H1 (cell line): ENCODE data around the gene PVALB. TPM values are rescaled to one million over a fixed set of nuclear protein-coding genes. Genes with fewer than 3 reads are reported as not detected.

Experiments used
- CTCF ChIA-PET: fragments of 300-600 bp; sonication (Branson Sonifier 250); formaldehyde crosslinking; loops from one replicate; lab custom pipeline; 2021; ENCODE audit not compliant: partially characterized antibody; lab: Charles Lee
- POLR2A ChIA-PET: fragments of 300-600 bp; sonication (Branson Sonifier 250); formaldehyde crosslinking; loops from one replicate; lab custom pipeline; 2021; ENCODE audit warnings: inconsistent platforms; ENCODE audit not compliant: partially characterized antibody; lab: Charles Lee
- DNase-seq, 2 experiments: peaks; one replicate each; pipeline versions ENCODE4 v3.0.0 to v3.0.0-alpha.2; 2010 to 2022; ENCODE audit warnings: low spot score in 2 of 2, low read depth in 1 of 2, mixed read lengths in 1 of 2
- FAIRE-seq: peaks from 2 replicates; lab custom pipeline; 2011; peaks lifted over from hg19 to GRCh38; lab: Jason Lieb, UNC
- H2AFZ ChIP-seq: 2 replicates; pipeline ENCODE4 v1.8.1; 2012; ENCODE audit warnings: low read length, inconsistent platforms
- H2AK5ac ChIP-seq: 2 replicates; pipeline ENCODE4 v1.6.1; 2013; ENCODE audit warnings: low read depth, low read length
- H2BK120ac ChIP-seq: replicated peaks from 2 replicates; pipeline ENCODE3; 2013; ENCODE audit warnings: low read depth, low read length, inconsistent platforms
- H2BK12ac ChIP-seq: 2 replicates; pipeline ENCODE4 v1.6.1; 2013; ENCODE audit warnings: low read depth, low read length
- H2BK15ac ChIP-seq: 2 replicates; pipeline ENCODE4 v1.6.1; 2013; ENCODE audit warnings: low read length
- H2BK20ac ChIP-seq: 2 replicates; pipeline ENCODE4 v1.6.1; 2013; ENCODE audit warnings: low read length
- H2BK5ac ChIP-seq: 2 replicates; pipeline ENCODE4 v1.6.1; 2013; ENCODE audit warnings: low read depth, low read length
- H3K14ac ChIP-seq: 2 replicates; pipeline ENCODE4 v1.6.1; 2013; ENCODE audit warnings: inconsistent platforms; ENCODE audit not compliant: insufficient read length
- H3K18ac ChIP-seq: 2 replicates; pipeline ENCODE4 v1.6.1; 2013; ENCODE audit warnings: low read length; ENCODE audit errors: extremely low read depth
- H3K23ac ChIP-seq: 2 replicates; pipeline ENCODE4 v1.6.1; 2013; ENCODE audit warnings: inconsistent platforms; ENCODE audit not compliant: insufficient read length
- H3K23me2 ChIP-seq: 2 replicates; pipeline ENCODE4 v1.6.1; 2013; ENCODE audit warnings: low read depth, low read length
- H3K27ac ChIP-seq: 2 replicates; pipeline ENCODE4 v1.6.1; 2011; ENCODE audit warnings: low read depth, low read length, inconsistent platforms
- H3K27me3 ChIP-seq, 4 experiments: replicated peaks in 1 of 4; 1 replicate in 1 of 4; 2 replicates in 3 of 4; pipeline versions ENCODE4 v1.6.1 to v1.8.1; 2011 to 2013; ENCODE audit warnings: low read length in 3 of 4, mild to moderate bottlenecking in 3 of 4, inconsistent platforms in 2 of 4, mixed read lengths in 2 of 4, moderate library complexity in 1 of 4; ENCODE audit not compliant: control insufficient read depth in 3 of 4, insufficient read depth in 3 of 4; ENCODE audit errors: extremely low read depth in 1 of 4
- H3K36me3 ChIP-seq, 4 experiments: 2 replicates each; pipeline versions ENCODE4 v1.6.1 to v1.8.1; 2011 to 2013; ENCODE audit warnings: mild to moderate bottlenecking in 4 of 4, low read length in 3 of 4, moderate library complexity in 2 of 4, control low read depth in 1 of 4, inconsistent platforms in 1 of 4; ENCODE audit not compliant: insufficient read depth in 4 of 4, control insufficient read depth in 2 of 4
- H3K4ac ChIP-seq: replicated peaks from 2 replicates; pipeline ENCODE3; 2013; ENCODE audit warnings: low read length, low read depth, mixed read lengths, inconsistent platforms; ENCODE audit not compliant: insufficient read length
- H3K4me1 ChIP-seq, 4 experiments: replicated peaks in 1 of 4; 1 replicate in 1 of 4; 2 replicates in 3 of 4; pipeline versions ENCODE4 v1.6.1 to v1.8.1; 2011 to 2013; ENCODE audit warnings: low read length in 3 of 4, inconsistent platforms in 2 of 4, mixed read lengths in 1 of 4; ENCODE audit not compliant: insufficient read depth in 4 of 4, control insufficient read depth in 3 of 4
- H3K4me2 ChIP-seq, 2 experiments: 2 replicates each; pipeline versions ENCODE4 v1.6.1 to v1.8.1; 2011 to 2013; ENCODE audit warnings: low read depth in 2 of 2, low read length in 2 of 2, control low read depth in 1 of 2, inconsistent platforms in 1 of 2, mild to moderate bottlenecking in 1 of 2; ENCODE audit not compliant: insufficient read depth in 1 of 2
- H3K4me3 ChIP-seq, 4 experiments: fragments of 200-600, 300-600 bp in 1 of 4; sonication (generic), shearing (Covaris generic), sonication (Bioruptor Twin) in 1 of 4; 2 replicates each; pipeline versions ENCODE4 v1.5.1 to v1.8.1; 2011 to 2016; ENCODE audit warnings: low read length in 4 of 4, low read depth in 3 of 4, control low read depth in 2 of 4, inconsistent platforms in 2 of 4, mild to moderate bottlenecking in 2 of 4, mixed read lengths in 1 of 4, moderate library complexity in 1 of 4; ENCODE audit not compliant: insufficient read depth in 2 of 4; ENCODE audit errors: extremely low read depth in 1 of 4
- H3K56ac ChIP-seq: replicated peaks from 2 replicates; pipeline ENCODE3; 2013; ENCODE audit warnings: low read depth, mild to moderate bottlenecking, mixed read lengths, low read length, inconsistent platforms; ENCODE audit not compliant: insufficient read length
- H3K79me1 ChIP-seq: 2 replicates; pipeline ENCODE4 v1.6.1; 2013; ENCODE audit warnings: low read depth, low read length, control low read depth
- H3K79me2 ChIP-seq, 2 experiments: 2 replicates each; pipeline versions ENCODE4 v1.6.1 to v1.8.1; 2012 to 2013; ENCODE audit warnings: low read length in 2 of 2, mild to moderate bottlenecking in 2 of 2, inconsistent platforms in 1 of 2; ENCODE audit not compliant: insufficient read depth in 2 of 2, control insufficient read depth in 1 of 2
- H3K9ac ChIP-seq, 4 experiments: replicated peaks in 1 of 4; 1 replicate in 1 of 4; 2 replicates in 3 of 4; pipeline versions ENCODE4 v1.6.1 to v1.8.1; 2011 to 2013; ENCODE audit warnings: low read depth in 3 of 4, low read length in 3 of 4, control low read depth in 2 of 4, mild to moderate bottlenecking in 2 of 4, moderate library complexity in 2 of 4, inconsistent platforms in 1 of 4; ENCODE audit errors: extremely low read depth in 1 of 4
- H3K9me3 ChIP-seq, 2 experiments: 2 replicates each; pipeline versions ENCODE4 v1.6.1 to v1.8.1; 2012 to 2013; ENCODE audit warnings: mild to moderate bottlenecking in 2 of 2, moderate library complexity in 2 of 2, control low read depth in 1 of 2, inconsistent platforms in 1 of 2, low read depth in 1 of 2, low read length in 1 of 2, mixed read lengths in 1 of 2; ENCODE audit not compliant: insufficient read depth in 2 of 2
- H4K20me1 ChIP-seq, 2 experiments: replicated peaks in 1 of 2; 2 replicates each; pipeline versions ENCODE3 to v1.8.1; 2011 to 2013; ENCODE audit warnings: inconsistent platforms in 2 of 2, low read length in 2 of 2, mild to moderate bottlenecking in 1 of 2; ENCODE audit not compliant: insufficient read depth in 2 of 2, control insufficient read depth in 1 of 2
- H4K5ac ChIP-seq: 2 replicates; pipeline ENCODE4 v1.6.1; 2013; ENCODE audit warnings: low read length, low read depth, mixed read lengths, inconsistent platforms; ENCODE audit not compliant: insufficient read length
- H4K8ac ChIP-seq: 2 replicates; pipeline ENCODE4 v1.8.0; 2013; ENCODE audit warnings: mild to moderate bottlenecking, moderate library complexity, low read length, inconsistent platforms; ENCODE audit not compliant: insufficient read depth; ENCODE audit errors: extremely low read depth
- H4K91ac ChIP-seq: replicated peaks from 2 replicates; pipeline ENCODE3; 2013; ENCODE audit warnings: low read length, mixed read lengths, inconsistent platforms; ENCODE audit not compliant: insufficient read length
- CBX5 ChIP-seq: fragments of 300-800, 300-1000 bp; sonication (generic); IDR thresholded peaks from 2 replicates; pipeline ENCODE4 v1.7.1; 2016; ENCODE audit warnings: antibody characterized with exemption, low read length, low read depth
- SIRT6 ChIP-seq: IDR thresholded peaks from one replicate; pipeline ENCODE4 v1.7.1; 2012; ENCODE audit warnings: low read length, inconsistent platforms
- TBP ChIP-seq: IDR thresholded peaks from 2 replicates; pipeline ENCODE4 v1.6.1; 2011; ENCODE audit warnings: low read depth, low read length, improper control_type of control experiment
- WGBS, 2 experiments: shearing (Covaris generic) in 1 of 2; methylation state at CpG; one replicate each; pipeline versions ENCODE4 v1.1.6 to v1.1.7; 2013 to 2015; ENCODE audit warnings: low lambda C conversion rate in 2 of 2, mixed read lengths in 2 of 2, inconsistent platforms in 1 of 2, low coverage in 1 of 2, missing lambda C conversion rate in 1 of 2; ENCODE audit not compliant: insufficient replicate concordance in 2 of 2, insufficient coverage in 1 of 2, insufficient read length in 1 of 2; ENCODE audit errors: extremely low coverage in 1 of 2, missing lambda C conversion rate in 1 of 2; 5-methylcytosine and 5-hydroxymethylcytosine counted together
- polyA plus RNA-seq, 7 experiments: library from polyadenylated mRNA; depleted of rRNA in 3 of 7; stranded (reverse) in 5 of 7; unstranded in 2 of 7; fragments of >200 nt in 5 of 7; fragments of 200-250 nt in 2 of 7; gene quantifications; 1 replicate in 5 of 7; 2 replicates in 1 of 7; 4 replicates in 1 of 7; pipeline versions ENCODE4 v1.2.1 to v1.2.3, GENCODE V29; 2011 to 2013; ENCODE audit warnings: missing spikeins in 2 of 7, mixed read lengths in 2 of 7
- total RNA-seq: library from RNA; stranded (reverse); fragmentation: NEBNext Ultra II Directional; extraction: Animal tissue kit (Norgen Biotek cat#: 25700); gene quantifications from 2 replicates; pipeline ENCODE4 v1.2.1, GENCODE V29; 2021
- TF ChIP-seq, protein P1 (sequence below), 3 experiments: IDR thresholded peaks; 1 replicate in 2 of 3; 2 replicates in 1 of 3; pipeline versions ENCODE4 v1.5.1 to v1.6.1; 2011; ENCODE audit warnings: low read length in 3 of 3, mild to moderate bottlenecking in 3 of 3, inconsistent platforms in 2 of 3, low read depth in 1 of 3, moderate library complexity in 1 of 3; ENCODE audit not compliant: insufficient read depth in 1 of 3; ENCODE audit errors: control extremely low read depth in 1 of 3

The PVALB gene
- total and polyA plus RNA-seq, 2 of the 8 experiments (the other 6 are each of a cell fraction or from before 2014, with no cell fraction given), result 1.7 to 5.4 TPM

DNA sequence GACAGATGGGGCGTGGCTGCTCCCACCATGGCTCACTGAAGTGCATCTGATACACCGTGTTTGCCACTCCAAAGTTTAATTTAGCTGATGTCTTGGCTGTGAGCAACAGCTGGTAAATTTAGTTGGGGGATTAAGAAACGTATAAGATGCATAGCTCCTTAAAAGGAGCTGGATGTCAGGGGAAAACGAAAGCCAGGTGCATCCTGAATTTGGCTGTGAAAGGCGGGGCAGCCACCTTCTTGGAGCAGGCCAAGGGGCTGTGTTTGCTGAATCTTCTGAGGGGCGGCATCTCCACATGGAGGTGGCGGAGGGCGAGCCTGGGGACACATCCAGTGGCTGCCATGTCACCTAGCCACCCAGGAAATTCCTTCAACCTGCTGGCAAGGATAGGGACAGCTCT lies 23.3 kb upstream of the PVALB start:
- Histone ChIP-seq H3K23ac (no peak overlapping the region), H3K23me2 (peaks cover 3% of the 10 kb centered on the region; the same call in 1 of the 2 replicates), H3K79me2 (no peaks in the 10 kb centered on the region), H3K4me1 (no peaks in the 10 kb centered on the region), H3K9ac (no peak overlapping the region), H2BK15ac (no peak overlapping the region), H2BK120ac (no peak overlapping the region), H2AK5ac (no peak overlapping the region), H3K27me3 (no peaks in the 10 kb centered on the region), H3K4ac (no peak overlapping the region), H4K20me1 (no peaks in the 10 kb centered on the region), H3K27ac (no peak overlapping the region), H3K4me3 (no peak overlapping the region), H4K91ac (no peak overlapping the region), H2BK12ac (no peak overlapping the region), H2AFZ (no peak overlapping the region), H4K8ac (no peak overlapping the region), H2BK20ac (no peak overlapping the region), H3K14ac (no peak overlapping the region), H3K79me1 (no peaks in the 10 kb centered on the region), H3K36me3 (no peaks in the 10 kb centered on the region), H3K18ac (no peak overlapping the region), H3K4me2 (no peak overlapping the region), H2BK5ac (no peak overlapping the region), H3K9me3 (peaks cover 3 to 9% of the 10 kb centered on the region in 2 experiments; a peak in 2 of 4 replicates), H4K5ac (no peak overlapping the region), H3K56ac (no peak overlapping the region)
- ChIA-PET CTCF (interaction anchor here (0.9 to 2.0 kb wide), 4 partner anchors 10 to 16 kb away, joined by 4 to 8 read pairs (median 6); no protein-coding TSS in a partner anchor), POLR2A (no interaction called here)
- DNase-seq, result no peak
- TF ChIP-seq SIRT6 (no peak), CBX5 (no peak), TBP (no peak)
- TF ChIP-seq, protein P1, sequence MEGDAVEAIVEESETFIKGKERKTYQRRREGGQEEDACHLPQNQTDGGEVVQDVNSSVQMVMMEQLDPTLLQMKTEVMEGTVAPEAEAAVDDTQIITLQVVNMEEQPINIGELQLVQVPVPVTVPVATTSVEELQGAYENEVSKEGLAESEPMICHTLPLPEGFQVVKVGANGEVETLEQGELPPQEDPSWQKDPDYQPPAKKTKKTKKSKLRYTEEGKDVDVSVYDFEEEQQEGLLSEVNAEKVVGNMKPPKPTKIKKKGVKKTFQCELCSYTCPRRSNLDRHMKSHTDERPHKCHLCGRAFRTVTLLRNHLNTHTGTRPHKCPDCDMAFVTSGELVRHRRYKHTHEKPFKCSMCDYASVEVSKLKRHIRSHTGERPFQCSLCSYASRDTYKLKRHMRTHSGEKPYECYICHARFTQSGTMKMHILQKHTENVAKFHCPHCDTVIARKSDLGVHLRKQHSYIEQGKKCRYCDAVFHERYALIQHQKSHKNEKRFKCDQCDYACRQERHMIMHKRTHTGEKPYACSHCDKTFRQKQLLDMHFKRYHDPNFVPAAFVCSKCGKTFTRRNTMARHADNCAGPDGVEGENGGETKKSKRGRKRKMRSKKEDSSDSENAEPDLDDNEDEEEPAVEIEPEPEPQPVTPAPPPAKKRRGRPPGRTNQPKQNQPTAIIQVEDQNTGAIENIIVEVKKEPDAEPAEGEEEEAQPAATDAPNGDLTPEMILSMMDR (IDR thresholded peaks at IDR 0.05; ENCODE audit: control extremely low read depth in 1 of 3, insufficient read depth in 1 of 3, low read depth in 1 of 3, low read length in 3 of 3), result no peak
- 83% methylated on average over 8 of the region's 8 CpGs; no CpG with 5 or more reads in 1 of the 2 experiments for whole genome bisulfite sequencing, 2 experiments
- no peak for FAIRE-seq
